SK-N-SH (cell line): Measurements from ENCODE around the gene ZNF723. TPM values are rescaled to one million over a fixed set of nuclear protein-coding genes. Genes with fewer than 3 reads are reported as not detected.

Source experiments
- CTCF ChIA-PET: fragments of 300-600, 350-600 bp; formaldehyde crosslinking; extraction: SDS; loops from one replicate; lab custom pipeline; 2021; lab: Yijun Ruan, JAX
- POLR2A ChIA-PET: fragments of 350-600 bp; sonication (Branson Sonifier 250); formaldehyde crosslinking; extraction: SDS; loops from one replicate; lab custom pipeline; 2020; ENCODE audit warnings: antibody characterized with exemption, inconsistent platforms; lab: Yijun Ruan, JAX
- DNase-seq: peaks from one replicate; pipeline ENCODE4 v3.0.0; 2012
- H2AFZ ChIP-seq: fragments of 200-600 bp; sonication (generic); 2 replicates; pipeline ENCODE4 v1.8.1; 2016; ENCODE audit warnings: antibody characterized with exemption, mild to moderate bottlenecking, low read depth
- H3F3A ChIP-seq: fragments of 200-600 bp; sonication (generic); replicated peaks from 2 replicates; pipeline ENCODE3; 2016; ENCODE audit warnings: antibody characterized with exemption, mild to moderate bottlenecking; ENCODE audit not compliant: insufficient read depth
- H3K27ac ChIP-seq, 2 experiments: fragments of 200-500 bp in 1 of 2; fragments of 200-600 bp in 1 of 2; sonication (Bioruptor generic) in 1 of 2; sonication (generic), shearing (Covaris generic) in 1 of 2; 2 replicates each; pipeline versions ENCODE4 v1.5.1 to v1.6.1; 2014 to 2016; ENCODE audit warnings: low read depth in 2 of 2, inconsistent platforms in 1 of 2, low read length in 1 of 2, mild to moderate bottlenecking in 1 of 2, mixed read lengths in 1 of 2
- H3K27me3 ChIP-seq: fragments of 200-600 bp; sonication (generic), shearing (Covaris generic); 2 replicates; pipeline ENCODE4 v1.6.1; 2016; ENCODE audit warnings: mixed run types; ENCODE audit not compliant: insufficient read depth
- H3K36me3 ChIP-seq, 2 experiments: fragments of 200-500 bp in 1 of 2; fragments of 200-600 bp in 1 of 2; sonication (Bioruptor generic) in 1 of 2; sonication (generic) in 1 of 2; replicated peaks in 1 of 2; 2 replicates each; pipeline versions ENCODE3 to v1.5.1; 2014 to 2016; ENCODE audit warnings: low read length in 1 of 2, mild to moderate bottlenecking in 1 of 2; ENCODE audit not compliant: insufficient read depth in 2 of 2, control insufficient read depth in 1 of 2
- H3K4me1 ChIP-seq, 2 experiments: fragments of 200-500 bp in 1 of 2; fragments of 200-600 bp in 1 of 2; sonication (Bioruptor generic) in 1 of 2; sonication (generic), shearing (Covaris generic) in 1 of 2; 2 replicates each; pipeline versions ENCODE4 v1.5.1 to v1.6.1; 2014 to 2016; ENCODE audit warnings: low read depth in 1 of 2, low read length in 1 of 2, mixed run types in 1 of 2; ENCODE audit not compliant: insufficient read depth in 2 of 2, control insufficient read depth in 1 of 2
- H3K4me2 ChIP-seq: fragments of 200-600 bp; sonication (generic), shearing (Covaris generic); 2 replicates; pipeline ENCODE4 v1.6.1; 2017; ENCODE audit warnings: mixed run types
- H3K4me3 ChIP-seq, 2 experiments: fragments of 200-500 bp in 1 of 2; fragments of 200-600 bp in 1 of 2; sonication (Bioruptor generic) in 1 of 2; sonication (generic), shearing (Covaris generic) in 1 of 2; 2 replicates each; pipeline versions ENCODE4 v1.5.1 to v1.8.1; 2014 to 2016; ENCODE audit warnings: low read depth in 2 of 2, inconsistent platforms in 1 of 2, low read length in 1 of 2, mild to moderate bottlenecking in 1 of 2, mixed read lengths in 1 of 2, moderate library complexity in 1 of 2
- H3K79me2 ChIP-seq: fragments of 200-600 bp; sonication (generic); 2 replicates; pipeline ENCODE4 v1.8.1; 2017; ENCODE audit warnings: mild to moderate bottlenecking; ENCODE audit not compliant: insufficient read depth
- H3K9ac ChIP-seq: fragments of 200-600 bp; sonication (generic); 2 replicates; pipeline ENCODE4 v1.6.1; 2017; ENCODE audit warnings: mixed run types
- H3K9me2 ChIP-seq: fragments of 200-600 bp; sonication (generic); 2 replicates; pipeline ENCODE4 v1.6.1; 2017; ENCODE audit warnings: mixed run types
- H3K9me3 ChIP-seq: fragments of 200-600 bp; sonication (generic); 2 replicates; pipeline ENCODE4 v1.6.1; 2017; ENCODE audit warnings: mixed run types, mild to moderate bottlenecking, moderate library complexity
- H4K20me1 ChIP-seq: fragments of 200-600 bp; sonication (generic); 2 replicates; pipeline ENCODE4 v1.6.1; 2017; ENCODE audit warnings: mild to moderate bottlenecking, mixed run types; ENCODE audit not compliant: insufficient read depth
- CHD2 ChIP-seq: fragments of 150-350 bp; IDR thresholded peaks from 2 replicates; pipeline ENCODE4 v1.6.1; 2018; ENCODE audit warnings: low read length; ENCODE audit not compliant: partially characterized antibody
- EP300 ChIP-seq, 2 experiments: IDR thresholded peaks; 2 replicates each; pipeline versions ENCODE4 v1.4.0 to v1.6.1; 2012; ENCODE audit warnings: borderline replicate concordance in 1 of 2, low read depth in 1 of 2, low read length in 1 of 2
- FOSL2 ChIP-seq: IDR thresholded peaks from 2 replicates; pipeline ENCODE4 v1.4.0; 2012; ENCODE audit warnings: low read depth, mild to moderate bottlenecking, moderate library complexity, borderline replicate concordance
- FOXM1 ChIP-seq: IDR thresholded peaks from 2 replicates; pipeline ENCODE4 v1.4.0; 2012; ENCODE audit warnings: low read depth, mild to moderate bottlenecking
- GABPA ChIP-seq: IDR thresholded peaks from 2 replicates; pipeline ENCODE4 v1.4.0; 2012; ENCODE audit warnings: low read depth, mild to moderate bottlenecking
- GATA2 ChIP-seq: sonication (generic); formaldehyde crosslinking; IDR thresholded peaks from 2 replicates; pipeline ENCODE4 v1.5.0; 2020; ENCODE audit warnings: mild to moderate bottlenecking, missing genetic modification reagents
- JUND ChIP-seq: IDR thresholded peaks from 2 replicates; pipeline ENCODE4 v1.4.0; 2012
- MXI1 ChIP-seq: IDR thresholded peaks from 2 replicates; pipeline ENCODE4 v1.6.1; 2012; ENCODE audit warnings: mild to moderate bottlenecking, low read depth, low read length, improper control_type of control experiment
- NFIC ChIP-seq: IDR thresholded peaks from 2 replicates; pipeline ENCODE4 v1.4.0; 2012; ENCODE audit warnings: borderline replicate concordance
- NRF1 ChIP-seq: IDR thresholded peaks from 2 replicates; pipeline ENCODE4 v1.6.1; 2012; ENCODE audit warnings: low read depth, mild to moderate bottlenecking, low read length
- POLR2AphosphoS5 ChIP-seq: IDR thresholded peaks from 2 replicates; pipeline ENCODE4 v1.6.1; 2012; ENCODE audit warnings: low read depth, low read length
- RAD21 ChIP-seq: IDR thresholded peaks from 2 replicates; pipeline ENCODE4 v1.6.1; 2012; ENCODE audit warnings: mild to moderate bottlenecking, low read length
- RCOR1 ChIP-seq: fragments of 150-350 bp; IDR thresholded peaks from 2 replicates; pipeline ENCODE4 v1.6.1; 2017; ENCODE audit warnings: antibody characterized with exemption, low read length
- RXRA ChIP-seq: IDR thresholded peaks from 2 replicates; pipeline ENCODE4 v1.4.0; 2012; ENCODE audit warnings: low read depth, mild to moderate bottlenecking, borderline replicate concordance
- SMC3 ChIP-seq: IDR thresholded peaks from 2 replicates; pipeline ENCODE4 v1.6.1; 2012; ENCODE audit warnings: low read depth, low read length, improper control_type of control experiment
- TAF1 ChIP-seq: IDR thresholded peaks from 2 replicates; pipeline ENCODE4 v1.6.1; 2012; ENCODE audit warnings: low read depth, mild to moderate bottlenecking, low read length, moderate library complexity, borderline replicate concordance
- YY1 ChIP-seq: IDR thresholded peaks from 2 replicates; pipeline ENCODE4 v1.4.0; 2012; ENCODE audit warnings: low read depth, mild to moderate bottlenecking
- WGBS: methylation state at CpG from one replicate; pipeline ENCODE4 v1.1.6; 2017; ENCODE audit warnings: low lambda C conversion rate; 5-methylcytosine and 5-hydroxymethylcytosine counted together
- polyA plus RNA-seq, 3 experiments: library from polyadenylated mRNA; depleted of rRNA; stranded (reverse); fragments of >200 nt; gene quantifications; 2 replicates each; pipeline ENCODE4 v1.2.3, GENCODE V29; 2012
- small RNA-seq, 7 experiments: library from RNA; depleted of rRNA; stranded (forward); fragments of <200 nt; gene quantifications; one replicate each; pipeline ENCODE3, GENCODE V24; 2012
- TF ChIP-seq, protein P1 (sequence below): IDR thresholded peaks from 2 replicates; pipeline ENCODE4; 2012
- TF ChIP-seq, protein P2 (sequence below): IDR thresholded peaks from 2 replicates; pipeline ENCODE4 v1.4.0; 2012; ENCODE audit warnings: low read depth

ZNF723 gene
- polyA plus RNA-seq, 1 of the 3 experiments (the other 2 are of a cell fraction), result not detected

- H3K4me3 ChIP-seq, result no peak overlapping the region; a peak in 1 of 4 replicates
- ChIA-PET POLR2A (no interaction called here), CTCF (no interaction called here)
- 66% methylated on average over 25 of the region's 35 CpGs for WGBS
- no peak overlapping the region for H3K9ac ChIP-seq
- no peaks in the 10 kb centered on the region for H3F3A ChIP-seq
- no peaks in the 10 kb centered on the region for H4K20me1 ChIP-seq
- H3K27ac ChIP-seq, result no peak overlapping the region
- H3K36me3 ChIP-seq, result no peaks in the 10 kb centered on the region
- DNase-seq, result peak; percentile 2
- no peak overlapping the region for H3K4me2 ChIP-seq
- H3K79me2 ChIP-seq, result no peaks in the 10 kb centered on the region
- no peaks in the 10 kb centered on the region for H3K9me3 ChIP-seq
- H3K4me1 ChIP-seq, result no peaks in the 10 kb centered on the region
- no peak for TF ChIP-seq RAD21
- no peak for TF ChIP-seq SMC3
- no peak for TF ChIP-seq MXI1
- no peak for TF ChIP-seq JUND
- no peak for TF ChIP-seq RCOR1
- no peak for TF ChIP-seq FOXM1
- TF ChIP-seq RXRA, result no peak
- H3K27me3 ChIP-seq, result no peaks in the 10 kb centered on the region
- no peak overlapping the region for H2AFZ ChIP-seq
- no peaks in the 10 kb centered on the region for H3K9me2 ChIP-seq
Measured at GRCh38 chr19:22893855-22894270, 61.8 kb downstream of the ZNF723 start.

DNA sequence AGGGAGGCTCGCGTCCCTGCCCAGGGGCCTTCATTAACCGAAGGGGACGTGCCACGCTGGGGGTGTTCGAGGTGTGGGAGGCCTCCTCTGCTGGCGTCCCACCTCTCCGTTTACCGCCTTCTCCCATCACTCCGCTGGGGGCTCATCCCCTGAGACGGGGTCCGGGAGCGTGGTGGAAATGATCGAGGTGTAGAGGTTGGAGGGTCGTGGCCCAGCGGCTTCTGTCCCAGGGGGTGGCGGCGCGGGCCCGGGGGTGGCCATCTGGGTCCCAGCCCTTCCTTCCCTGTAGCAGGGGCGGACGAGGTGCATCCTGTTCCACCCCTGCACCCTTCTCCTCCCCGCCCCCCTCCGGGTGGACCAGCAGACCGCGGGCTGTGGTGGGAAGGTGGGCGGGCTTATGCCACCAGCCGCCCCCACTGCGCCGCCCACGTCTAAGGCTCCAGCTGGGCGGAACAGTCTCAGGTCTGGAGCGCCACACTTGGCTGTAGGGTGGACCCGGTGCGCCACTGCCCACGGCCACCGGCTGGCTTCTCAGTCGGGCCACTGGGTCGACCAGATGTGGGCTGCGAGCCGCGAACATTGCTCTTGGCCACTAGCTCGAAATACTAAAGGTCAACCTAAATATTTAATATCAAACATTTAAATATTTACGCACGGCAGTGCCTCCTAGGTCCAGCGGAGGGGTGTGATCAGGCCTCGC lies 69.5 kb downstream of the ZNF723 start:
- TF ChIP-seq POLR2AphosphoS5 (no peak), RCOR1 (no peak), CHD2 (no peak), GABPA (no peak), NFIC (no peak), SMC3 (no peak), MXI1 (no peak), EP300 (IDR thresholded peaks at IDR 0.05; ENCODE audit: borderline replicate concordance in 1 of 2, low read depth in 1 of 2, low read length in 1 of 2) (no peak), YY1 (no peak), TAF1 (no peak), FOSL2 (no peak), RXRA (no peak), GATA2 (no peak), NRF1 (no peak)
- TF ChIP-seq, protein P1, sequence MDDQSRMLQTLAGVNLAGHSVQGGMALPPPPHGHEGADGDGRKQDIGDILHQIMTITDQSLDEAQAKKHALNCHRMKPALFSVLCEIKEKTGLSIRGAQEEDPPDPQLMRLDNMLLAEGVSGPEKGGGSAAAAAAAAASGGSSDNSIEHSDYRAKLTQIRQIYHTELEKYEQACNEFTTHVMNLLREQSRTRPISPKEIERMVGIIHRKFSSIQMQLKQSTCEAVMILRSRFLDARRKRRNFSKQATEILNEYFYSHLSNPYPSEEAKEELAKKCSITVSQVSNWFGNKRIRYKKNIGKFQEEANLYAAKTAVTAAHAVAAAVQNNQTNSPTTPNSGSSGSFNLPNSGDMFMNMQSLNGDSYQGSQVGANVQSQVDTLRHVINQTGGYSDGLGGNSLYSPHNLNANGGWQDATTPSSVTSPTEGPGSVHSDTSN, result no peak
- TF ChIP-seq, protein P2, sequence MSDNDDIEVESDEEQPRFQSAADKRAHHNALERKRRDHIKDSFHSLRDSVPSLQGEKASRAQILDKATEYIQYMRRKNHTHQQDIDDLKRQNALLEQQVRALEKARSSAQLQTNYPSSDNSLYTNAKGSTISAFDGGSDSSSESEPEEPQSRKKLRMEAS, result no peak
- 60% methylated on average over 30 of the region's 47 CpGs for WGBS
- CTCF ChIA-PET, result no interaction called here

More for the DNA sequence above, 69.5 kb downstream of the ZNF723 start:
- H4K20me1 ChIP-seq, result no peaks in the 10 kb centered on the region
- no peaks in the 10 kb centered on the region for H3K36me3 ChIP-seq
- no peaks in the 10 kb centered on the region for H3K4me1 ChIP-seq
- H3K9ac ChIP-seq, result no peak overlapping the region
- DNase-seq, result peak; percentile 1
- H3K79me2 ChIP-seq, result no peaks in the 10 kb centered on the region
- H2AFZ ChIP-seq, result no peak overlapping the region
- H3K4me3 ChIP-seq, result no peak overlapping the region; a peak in 1 of 4 replicates
- no peaks in the 10 kb centered on the region for H3K27me3 ChIP-seq
- H3K9me2 ChIP-seq, result no peaks in the 10 kb centered on the region
- no peak overlapping the region for H3K27ac ChIP-seq
- peaks cover 3% of the 10 kb centered on the region; the same call in 1 of the 2 replicates for H3K9me3 ChIP-seq
- POLR2A ChIA-PET, result no interaction called here
- no peak overlapping the region for H3K4me2 ChIP-seq
- no peaks in the 10 kb centered on the region for H3F3A ChIP-seq

Small RNA genes within 50 kb of the gene (small RNA-seq; reads per million reads assigned to genes)
- gene VN1R88P, result 0 to 1.1 (median 0) reads per million in 7 experiments

Other genes starting within 250 kb of the ZNF723 start
- gene ZNF492, start 198.0 kb upstream of the ZNF723 start, polyA plus RNA-seq (2012; rRNA removed), result 0.26 and 0.28 TPM in 2 replicates
- not detected in 2 replicates for gene ZNF99, start 48.1 kb upstream of the ZNF723 start, polyA plus RNA-seq (2012; rRNA removed)
- not detected in 2 replicates for gene ZNF728, start 170.9 kb downstream of the ZNF723 start, polyA plus RNA-seq (2012; rRNA removed)